Measurements from ENCODE around the gene SLC27A5.
"Not testable (repeated sequence)": the region's sequence is repeated elsewhere in the genome, so short reads cannot be mapped to it uniquely, and the experiment has no call there.

The SLC27A5 gene

DNA sequence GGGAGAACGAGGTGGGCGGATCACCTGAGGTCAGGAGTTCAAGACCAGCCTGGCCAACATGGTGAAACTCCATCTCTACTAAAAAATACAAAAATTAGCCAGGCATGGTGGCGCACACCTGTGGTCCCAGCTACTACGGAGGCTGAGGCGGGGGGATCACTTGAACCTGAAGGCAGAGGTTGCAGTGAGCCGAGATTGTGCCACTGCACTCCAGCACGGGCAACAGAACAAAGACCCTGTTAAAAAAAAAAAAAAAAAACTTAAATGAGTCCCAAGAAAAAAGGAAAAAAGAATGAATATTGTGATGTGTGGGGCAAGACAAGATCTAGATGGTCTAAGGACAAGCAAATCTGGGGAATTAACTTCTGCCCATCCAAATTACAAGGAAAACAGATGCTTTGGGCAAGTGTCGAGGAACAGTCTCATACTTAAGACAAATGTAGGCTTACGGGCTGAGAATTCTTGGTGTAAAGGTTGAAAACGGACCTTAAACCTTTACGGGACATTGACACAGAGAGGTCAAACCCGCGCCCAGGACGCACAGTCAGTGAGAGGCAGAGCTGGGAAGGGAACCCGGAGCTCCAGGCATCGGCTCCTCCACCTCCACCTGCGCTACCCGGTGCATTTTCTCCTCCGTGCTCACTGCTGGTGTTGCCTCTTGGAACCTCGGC is 45.6 kb downstream of the SLC27A5 start:
- peak in 1 of 2 experiments; percentile 27 for DNase-seq

GRCh38 chr19:58460039-58460438 is 51.8 kb downstream of the SLC27A5 start:
- no peak for DNase-seq

DNA sequence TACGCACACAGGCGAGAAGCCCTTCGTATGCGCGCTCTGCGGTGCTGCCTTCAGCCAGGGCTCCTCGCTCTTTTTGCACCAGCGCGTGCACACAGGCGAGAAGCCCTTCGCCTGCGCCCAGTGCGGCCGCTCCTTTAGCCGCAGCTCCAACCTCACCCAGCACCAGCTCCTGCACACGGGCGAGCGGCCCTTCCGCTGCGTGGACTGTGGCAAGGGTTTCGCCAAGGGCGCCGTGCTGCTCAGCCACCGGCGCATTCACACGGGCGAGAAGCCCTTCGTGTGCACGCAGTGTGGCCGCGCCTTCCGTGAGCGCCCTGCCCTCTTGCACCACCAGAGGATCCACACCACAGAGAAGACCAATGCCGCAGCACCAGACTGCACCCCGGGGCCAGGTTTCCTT is 55.7 kb downstream of the SLC27A5 start:
- DNase-seq = no peak

DNA sequence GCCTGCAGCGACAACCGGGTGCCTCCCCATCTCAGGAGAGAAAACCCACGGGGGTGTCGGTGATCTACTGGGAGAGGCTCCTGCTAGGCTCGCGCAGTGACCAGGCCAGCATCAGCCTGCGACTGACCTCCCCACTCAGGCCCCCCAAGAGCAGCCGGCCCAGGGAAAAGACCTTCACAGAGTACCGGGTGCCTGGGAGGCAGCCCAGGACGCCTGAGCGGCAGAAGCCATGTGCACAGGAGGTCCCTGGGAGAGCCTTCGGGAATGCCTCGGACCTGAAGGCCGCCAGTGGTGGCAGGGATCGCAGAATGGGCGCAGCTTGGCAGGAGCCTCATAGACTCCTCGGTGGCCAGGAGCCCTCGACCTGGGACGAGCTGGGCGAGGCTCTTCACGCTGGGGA is 56.5 kb downstream of the SLC27A5 start:
- no peak for DNase-seq

- DNase-seq = no peak
Measured at GRCh38 chr19:58453743-58454142, 58.0 kb downstream of the SLC27A5 start.

DNA sequence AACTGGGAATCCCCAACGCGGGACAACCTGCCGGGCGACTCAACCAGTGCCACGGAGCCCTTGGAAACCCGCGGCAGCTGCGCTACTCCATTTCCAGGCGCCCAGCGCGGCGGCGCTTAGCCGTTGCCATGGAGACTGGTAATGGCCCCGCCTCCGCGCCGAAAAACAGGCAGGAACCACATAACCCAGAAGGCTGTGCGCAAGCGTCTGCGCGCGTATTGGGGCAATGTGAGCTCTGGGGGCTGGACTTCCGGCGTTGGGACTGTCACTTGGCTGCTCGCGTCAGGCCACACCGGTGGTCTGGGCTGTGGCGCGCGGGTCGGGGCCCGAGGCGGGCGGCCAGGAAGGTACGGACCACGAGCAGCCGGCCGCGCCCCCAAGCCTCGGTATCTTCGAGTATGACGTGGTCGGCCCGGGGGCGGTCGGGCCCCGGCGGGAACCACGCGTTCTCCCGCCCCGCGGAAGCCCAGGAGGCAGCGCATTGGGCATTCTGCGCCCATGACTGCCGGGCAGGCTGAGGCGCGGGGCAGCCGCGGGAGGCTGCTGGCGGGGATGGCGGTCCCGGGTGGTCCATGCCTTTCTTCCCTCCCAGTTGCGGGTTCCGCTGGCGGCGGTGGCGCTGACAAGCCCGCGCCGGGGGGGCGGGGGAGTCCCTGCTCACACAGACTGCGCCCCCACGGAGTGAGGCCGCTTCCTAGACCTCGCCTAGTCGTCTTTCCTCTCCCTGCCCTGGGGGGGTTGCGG is 60.3 kb downstream of the SLC27A5 start, which contains the start of gene ZNF324B:
Gene ZNF324B, plus strand, starts transcription at position 265 of the 744 bp plus-strand sequence. CDS start 2,080 bp downstream, outside the sequence.
- peak; percentile 96 for DNase-seq

DNA sequence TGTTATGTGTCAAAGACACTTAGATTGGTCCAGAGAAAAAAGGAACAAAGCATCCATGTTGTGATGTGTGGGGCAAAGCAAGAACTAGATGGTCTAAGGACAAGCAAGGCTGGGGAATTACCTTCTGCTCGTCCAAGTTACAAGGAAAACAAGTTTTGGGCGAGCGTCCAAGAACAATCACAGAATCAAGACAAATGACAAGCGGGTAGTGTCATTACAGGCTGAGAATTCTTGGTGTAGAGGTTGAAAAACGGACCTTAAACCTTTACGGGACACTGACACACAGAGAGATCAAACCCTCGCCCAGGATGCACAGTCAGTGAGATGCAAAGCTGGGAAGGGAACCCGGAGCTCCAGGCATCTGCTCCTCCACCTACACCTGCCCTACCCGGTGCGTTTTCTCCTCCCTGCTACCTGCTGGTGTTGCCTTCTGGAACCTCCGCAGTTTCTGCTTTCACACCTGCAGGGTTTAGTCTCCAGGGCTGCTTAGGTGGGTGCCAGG is 60.9 kb downstream of the SLC27A5 start:
- no peak for DNase-seq

- not testable (repeated sequence) for DNase-seq
Measured at GRCh38 chr19:58449980-58450379, 61.8 kb downstream of the SLC27A5 start.

- DNase-seq = not testable (repeated sequence)
Measured at GRCh38 chr19:58448860-58449259, 62.9 kb downstream of the SLC27A5 start.

All from Kasumi-1 (cell line).